ENCODE results near the gene CCDC102A. TPM values are rescaled to one million over a fixed set of nuclear protein-coding genes. Genes with fewer than 3 reads are reported as not detected.

CCDC102A gene
- total RNA-seq, 4 donors from 2014 or later, result 1.2 to 9.3 (median 3.4) TPM

- Histone ChIP-seq H3K4me1 (no peaks in the 10 kb centered on the region), H3K27me3 (no peaks in the 10 kb centered on the region), H3K36me3 (no peaks in the 10 kb centered on the region), H3K4me3 (no peak overlapping the region), H3K9me3 (no peaks in the 10 kb centered on the region), H3K27ac (no peak overlapping the region)
- ATAC-seq, result no peak
- in situ Hi-C loops (cut with MboI; ENCODE audit: low sequenced_read_pairs in 4 of 4), result loop anchor here in 3 of 4 donors (5.0 to 10.0 kb wide), 4 partner anchors 91 to 214 kb away; no protein-coding TSS in a partner anchor
- intact Hi-C loops (cut with DNase I; ENCODE audit: low total_unique reads), result no loop called here
- no peak for DNase-seq
- TF ChIP-seq CTCF (IDR thresholded peaks at IDR 0.05 in 4 of 5, conservative IDR thresholded peaks at IDR 0.05 in 1 of 5), result no peak
- no peak for TF ChIP-seq POLR2A (IDR thresholded peaks at IDR 0.05)
Observed at GRCh38 chr16:57516176-57516725, 20.1 kb downstream of the CCDC102A start.

GRCh38 chr16:57514791-57515600 is 21.4 kb downstream of the CCDC102A start:
- Histone ChIP-seq H3K36me3 (no peaks in the 10 kb centered on the region), H3K27me3 (no peaks in the 10 kb centered on the region), H3K9me3 (no peaks in the 10 kb centered on the region), H3K27ac (peak overlapping the region in 2 of 4 donors; percentile 16 to 19), H3K4me3 (no peak overlapping the region), H3K4me1 (no peaks in the 10 kb centered on the region)
- intact Hi-C loops (cut with DNase I; ENCODE audit: low total_unique reads) (no loop called here), in situ Hi-C loops (cut with MboI; ENCODE audit: low sequenced_read_pairs in 4 of 4) (loop anchor here in 3 of 4 donors (5.0 to 10.0 kb wide), 4 partner anchors 90 to 213 kb away; no protein-coding TSS in a partner anchor)
- ATAC-seq, result no peak
- TF ChIP-seq CTCF (IDR thresholded peaks at IDR 0.05 in 4 of 5, conservative IDR thresholded peaks at IDR 0.05 in 1 of 5) (no peak), POLR2A (IDR thresholded peaks at IDR 0.05) (no peak)
- DNase-seq, result no peak

GRCh38 chr16:57514371-57514770 is 22.0 kb downstream of the CCDC102A start:
- TF ChIP-seq CTCF (IDR thresholded peaks at IDR 0.05 in 4 of 5, conservative IDR thresholded peaks at IDR 0.05 in 1 of 5), result no peak
- TF ChIP-seq POLR2A (IDR thresholded peaks at IDR 0.05), result no peak
- Histone ChIP-seq H3K36me3 (no peaks in the 10 kb centered on the region), H3K27ac (peak overlapping the region in 2 of 4 donors; percentile 16 to 19), H3K4me3 (no peak overlapping the region), H3K9me3 (no peaks in the 10 kb centered on the region), H3K27me3 (no peaks in the 10 kb centered on the region), H3K4me1 (no peaks in the 10 kb centered on the region)
- ATAC-seq (no peak), DNase-seq (no peak)
- intact Hi-C loops (cut with DNase I; ENCODE audit: low total_unique reads), result no loop called here
- in situ Hi-C loops (cut with MboI; ENCODE audit: low sequenced_read_pairs in 4 of 4), result loop anchor here in 2 of 4 donors (10.0 kb wide), 2 partner anchors 90 to 210 kb away; no protein-coding TSS in a partner anchor

GRCh38 chr16:57513371-57514102 is 22.8 kb downstream of the CCDC102A start:
- in situ Hi-C loops (cut with MboI; ENCODE audit: low sequenced_read_pairs in 4 of 4) (loop anchor here in 2 of 4 donors (10.0 kb wide), 2 partner anchors 89 to 209 kb away; no protein-coding TSS in a partner anchor), intact Hi-C loops (cut with DNase I; ENCODE audit: low total_unique reads) (no loop called here)
- no peaks in the 10 kb centered on the region for H3K4me1 ChIP-seq
- no peak for TF ChIP-seq CTCF (IDR thresholded peaks at IDR 0.05 in 4 of 5, conservative IDR thresholded peaks at IDR 0.05 in 1 of 5)
- no peak for TF ChIP-seq POLR2A (IDR thresholded peaks at IDR 0.05)
- H3K36me3 ChIP-seq, result no peaks in the 10 kb centered on the region
- ATAC-seq (no peak), DNase-seq (no peak)
- no peak overlapping the region for H3K27ac ChIP-seq
- no peaks in the 10 kb centered on the region for H3K27me3 ChIP-seq
- H3K9me3 ChIP-seq, result no peaks in the 10 kb centered on the region
- H3K4me3 ChIP-seq, result no peak overlapping the region

All from gastrocnemius medialis (tissue), 4 donors.